GM12878 (cell line): ENCODE data around the gene RAB3C. TPM values are rescaled to one million over a fixed set of nuclear protein-coding genes. Genes with fewer than 3 reads are reported as not detected.

Source experiments
- ATF7 ChIP-seq: fragments of 450-650 bp; IDR thresholded peaks from 2 replicates; pipeline ENCODE4 v1.6.1; 2016; ENCODE audit warnings: low read depth, mild to moderate bottlenecking
- BACH1 ChIP-seq: fragments of 450-650 bp; IDR thresholded peaks from 2 replicates; pipeline ENCODE4 v1.6.1; 2017; ENCODE audit warnings: mild to moderate bottlenecking, borderline replicate concordance
- FOS ChIP-seq: IDR thresholded peaks from 3 replicates; pipeline ENCODE4 v1.6.1; 2011; ENCODE audit warnings: borderline replicate concordance; ENCODE audit not compliant: insufficient read length; ENCODE audit errors: extremely low read depth
- FOXM1 ChIP-seq: IDR thresholded peaks from 2 replicates; pipeline ENCODE4 v1.6.1; 2012; ENCODE audit warnings: low read depth, mild to moderate bottlenecking, inconsistent platforms, low read length, moderate library complexity
- GATAD2B ChIP-seq: fragments of 450-650 bp; conservative IDR thresholded peaks from 2 replicates; pipeline ENCODE4 v1.6.1; 2017; ENCODE audit warnings: low read depth, mild to moderate bottlenecking, moderate library complexity
- IKZF2 ChIP-seq, 2 experiments: fragments of 450-650 bp; IDR thresholded peaks; 2 replicates each; pipeline ENCODE4 v1.6.1; 2017; ENCODE audit warnings: mild to moderate bottlenecking in 2 of 2, moderate library complexity in 2 of 2
- JUND ChIP-seq: IDR thresholded peaks from 2 replicates; pipeline ENCODE4 v1.6.1; 2012; ENCODE audit warnings: low read depth, mild to moderate bottlenecking, low read length, improper control_type of control experiment, moderate library complexity
- KLF5 ChIP-seq: fragments of 450-650 bp; IDR thresholded peaks from 2 replicates; pipeline ENCODE4 v1.6.1; 2014; ENCODE audit warnings: mild to moderate bottlenecking; ENCODE audit not compliant: partially characterized antibody
- NRF1 ChIP-seq: conservative IDR thresholded peaks from 2 replicates; pipeline ENCODE4 v1.6.1; 2011; ENCODE audit warnings: mild to moderate bottlenecking, low read depth, low read length, improper control_type of control experiment
- PML ChIP-seq: IDR thresholded peaks from 2 replicates; pipeline ENCODE4 v1.6.1; 2012; ENCODE audit warnings: low read length, inconsistent platforms
- RAD51 ChIP-seq: fragments of 450-650 bp; IDR thresholded peaks from 2 replicates; pipeline ENCODE4 v1.6.1; 2016; ENCODE audit warnings: moderate library complexity, mild to moderate bottlenecking, inconsistent platforms
- RBBP5 ChIP-seq: fragments of 200-600 bp; sonication (generic); conservative IDR thresholded peaks from 2 replicates; pipeline ENCODE4 v1.6.1; 2016
- RELA ChIP-seq: fragments of 450-650 bp; IDR thresholded peaks from 2 replicates; pipeline ENCODE4 v1.8.0; 2014; ENCODE audit warnings: borderline replicate concordance; ENCODE audit not compliant: partially characterized antibody
- SIN3A ChIP-seq: IDR thresholded peaks from 2 replicates; pipeline ENCODE4 v1.6.1; 2012; ENCODE audit warnings: low read depth, low read length, improper control_type of control experiment
- SMAD5 ChIP-seq: IDR thresholded peaks from 2 replicates; pipeline ENCODE4 v1.6.1; 2016; ENCODE audit warnings: antibody characterized with exemption, low read depth
- ZNF217 ChIP-seq: fragments of 450-650 bp; IDR thresholded peaks from 2 replicates; pipeline ENCODE4 v1.6.1; 2017; ENCODE audit warnings: antibody characterized with exemption, mild to moderate bottlenecking
- ZNF274 ChIP-seq: IDR thresholded peaks from one replicate; pipeline ENCODE4 v1.8.0; 2011; ENCODE audit not compliant: insufficient read length, insufficient read depth
- polyA plus RNA-seq, 11 experiments: library from polyadenylated mRNA; depleted of rRNA in 4 of 11; unstranded in 6 of 11; stranded (reverse) in 5 of 11; fragments of >200 nt; fragmentation: Nextera tagmentation in 4 of 11; fragmentation: Illumina TruSeq in 1 of 11; extraction: Ambion mirVana in 4 of 11; extraction: Trizol in 1 of 11; gene quantifications; 1 replicate in 1 of 11; 2 replicates in 10 of 11; pipeline versions ENCODE4 v1.2.1 to v1.2.3, GENCODE V29; 2011 to 2016; ENCODE audit warnings: inconsistent platforms in 2 of 11, missing spikeins in 2 of 11, low read depth in 1 of 11
- total RNA-seq, 4 experiments: library from RNA; depleted of rRNA in 3 of 4; stranded (reverse); fragments of >200 nt in 3 of 4; fragmentation: Illumina TruSeq in 1 of 4; extraction: Trizol in 1 of 4; gene quantifications; 2 replicates each; pipeline versions ENCODE4 v1.2.1 to v1.2.3, GENCODE V29; 2013 to 2021
- TF ChIP-seq, protein P1 (sequence below): fragments of 450-650 bp; IDR thresholded peaks from 2 replicates; pipeline ENCODE4 v1.6.1; 2017; ENCODE audit warnings: mild to moderate bottlenecking, low read depth, inconsistent platforms; ENCODE audit not compliant: poor library complexity, severe bottlenecking
- TF ChIP-seq, protein P2 (sequence below): IDR thresholded peaks from 2 replicates; pipeline ENCODE4 v1.6.1; 2011; ENCODE audit warnings: low read depth, mild to moderate bottlenecking, low read length, moderate library complexity, borderline replicate concordance; ENCODE audit errors: extremely low read depth
- TF ChIP-seq, protein P3 (sequence below): fragments of 450-650 bp; formaldehyde crosslinking; IDR thresholded peaks from 2 replicates; pipeline ENCODE4 v1.5.0; 2022; ENCODE audit warnings: mild to moderate bottlenecking, missing genetic modification characterization
- TF ChIP-seq, protein P4 (sequence below): fragments of 450-650 bp; IDR thresholded peaks from 2 replicates; pipeline ENCODE4 v1.6.1; 2017; ENCODE audit warnings: mild to moderate bottlenecking, moderate library complexity

The RAB3C gene
- total and polyA plus RNA-seq, 10 of the 15 experiments (the other 5 are each of a cell fraction or from before 2014, with no cell fraction given), result not detected

DNA sequence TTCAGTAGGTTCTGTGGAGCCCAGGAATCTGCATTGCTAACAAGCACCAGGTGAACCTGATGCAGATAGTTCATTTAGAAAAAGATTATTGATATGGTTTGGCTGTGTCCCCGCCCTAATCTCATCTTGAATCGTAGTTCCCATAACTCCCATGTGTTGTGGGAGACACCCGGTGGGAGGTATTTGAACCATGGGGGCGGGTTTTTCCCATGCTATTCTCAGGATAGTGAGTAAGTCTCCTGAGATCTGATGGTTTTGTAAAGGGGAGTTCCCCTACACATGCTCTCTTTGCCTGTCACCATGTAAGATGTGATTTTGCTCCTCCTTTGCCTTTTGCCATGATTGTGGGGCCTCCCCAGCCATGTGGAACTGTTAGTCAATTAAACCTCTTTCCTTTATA is 212.0 kb downstream of the RAB3C start (continued):
- TF ChIP-seq, protein P1, sequence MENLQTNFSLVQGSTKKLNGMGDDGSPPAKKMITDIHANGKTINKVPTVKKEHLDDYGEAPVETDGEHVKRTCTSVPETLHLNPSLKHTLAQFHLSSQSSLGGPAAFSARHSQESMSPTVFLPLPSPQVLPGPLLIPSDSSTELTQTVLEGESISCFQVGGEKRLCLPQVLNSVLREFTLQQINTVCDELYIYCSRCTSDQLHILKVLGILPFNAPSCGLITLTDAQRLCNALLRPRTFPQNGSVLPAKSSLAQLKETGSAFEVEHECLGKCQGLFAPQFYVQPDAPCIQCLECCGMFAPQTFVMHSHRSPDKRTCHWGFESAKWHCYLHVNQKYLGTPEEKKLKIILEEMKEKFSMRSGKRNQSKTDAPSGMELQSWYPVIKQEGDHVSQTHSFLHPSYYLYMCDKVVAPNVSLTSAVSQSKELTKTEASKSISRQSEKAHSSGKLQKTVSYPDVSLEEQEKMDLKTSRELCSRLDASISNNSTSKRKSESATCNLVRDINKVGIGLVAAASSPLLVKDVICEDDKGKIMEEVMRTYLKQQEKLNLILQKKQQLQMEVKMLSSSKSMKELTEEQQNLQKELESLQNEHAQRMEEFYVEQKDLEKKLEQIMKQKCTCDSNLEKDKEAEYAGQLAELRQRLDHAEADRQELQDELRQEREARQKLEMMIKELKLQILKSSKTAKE, result no peak
- TF ChIP-seq, protein P2, sequence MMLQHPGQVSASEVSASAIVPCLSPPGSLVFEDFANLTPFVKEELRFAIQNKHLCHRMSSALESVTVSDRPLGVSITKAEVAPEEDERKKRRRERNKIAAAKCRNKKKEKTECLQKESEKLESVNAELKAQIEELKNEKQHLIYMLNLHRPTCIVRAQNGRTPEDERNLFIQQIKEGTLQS, result no peak
- no peak for TF ChIP-seq JUND
- TF ChIP-seq PML, result no peak
- TF ChIP-seq IKZF2 (IDR thresholded peaks at IDR 0.05), result peak; percentile 24 to 46; a peak in 2 of 4 replicates
- TF ChIP-seq KLF5, result no peak
- TF ChIP-seq ATF7, result peak; percentile 16; the same call in 1 of the 2 replicates
- TF ChIP-seq, protein P3, sequence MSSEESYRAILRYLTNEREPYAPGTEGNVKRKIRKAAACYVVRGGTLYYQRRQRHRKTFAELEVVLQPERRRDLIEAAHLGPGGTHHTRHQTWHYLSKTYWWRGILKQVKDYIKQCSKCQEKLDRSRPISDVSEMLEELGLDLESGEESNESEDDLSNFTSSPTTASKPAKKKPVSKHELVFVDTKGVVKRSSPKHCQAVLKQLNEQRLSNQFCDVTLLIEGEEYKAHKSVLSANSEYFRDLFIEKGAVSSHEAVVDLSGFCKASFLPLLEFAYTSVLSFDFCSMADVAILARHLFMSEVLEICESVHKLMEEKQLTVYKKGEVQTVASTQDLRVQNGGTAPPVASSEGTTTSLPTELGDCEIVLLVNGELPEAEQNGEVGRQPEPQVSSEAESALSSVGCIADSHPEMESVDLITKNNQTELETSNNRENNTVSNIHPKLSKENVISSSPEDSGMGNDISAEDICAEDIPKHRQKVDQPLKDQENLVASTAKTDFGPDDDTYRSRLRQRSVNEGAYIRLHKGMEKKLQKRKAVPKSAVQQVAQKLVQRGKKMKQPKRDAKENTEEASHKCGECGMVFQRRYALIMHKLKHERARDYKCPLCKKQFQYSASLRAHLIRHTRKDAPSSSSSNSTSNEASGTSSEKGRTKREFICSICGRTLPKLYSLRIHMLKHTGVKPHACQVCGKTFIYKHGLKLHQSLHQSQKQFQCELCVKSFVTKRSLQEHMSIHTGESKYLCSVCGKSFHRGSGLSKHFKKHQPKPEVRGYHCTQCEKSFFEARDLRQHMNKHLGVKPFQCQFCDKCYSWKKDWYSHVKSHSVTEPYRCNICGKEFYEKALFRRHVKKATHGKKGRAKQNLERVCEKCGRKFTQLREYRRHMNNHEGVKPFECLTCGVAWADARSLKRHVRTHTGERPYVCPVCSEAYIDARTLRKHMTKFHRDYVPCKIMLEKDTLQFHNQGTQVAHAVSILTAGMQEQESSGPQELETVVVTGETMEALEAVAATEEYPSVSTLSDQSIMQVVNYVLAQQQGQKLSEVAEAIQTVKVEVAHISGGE (CRISPR knock-in tag), result no peak
- TF ChIP-seq ZNF217, result no peak; the same call in 1 of the 2 replicates
- TF ChIP-seq NRF1, result no peak
- 0 out of 2 replicates have a peak, but pooled peaks have one; percentile 21 for TF ChIP-seq BACH1
- no peak for TF ChIP-seq SMAD5
- TF ChIP-seq, protein P4, sequence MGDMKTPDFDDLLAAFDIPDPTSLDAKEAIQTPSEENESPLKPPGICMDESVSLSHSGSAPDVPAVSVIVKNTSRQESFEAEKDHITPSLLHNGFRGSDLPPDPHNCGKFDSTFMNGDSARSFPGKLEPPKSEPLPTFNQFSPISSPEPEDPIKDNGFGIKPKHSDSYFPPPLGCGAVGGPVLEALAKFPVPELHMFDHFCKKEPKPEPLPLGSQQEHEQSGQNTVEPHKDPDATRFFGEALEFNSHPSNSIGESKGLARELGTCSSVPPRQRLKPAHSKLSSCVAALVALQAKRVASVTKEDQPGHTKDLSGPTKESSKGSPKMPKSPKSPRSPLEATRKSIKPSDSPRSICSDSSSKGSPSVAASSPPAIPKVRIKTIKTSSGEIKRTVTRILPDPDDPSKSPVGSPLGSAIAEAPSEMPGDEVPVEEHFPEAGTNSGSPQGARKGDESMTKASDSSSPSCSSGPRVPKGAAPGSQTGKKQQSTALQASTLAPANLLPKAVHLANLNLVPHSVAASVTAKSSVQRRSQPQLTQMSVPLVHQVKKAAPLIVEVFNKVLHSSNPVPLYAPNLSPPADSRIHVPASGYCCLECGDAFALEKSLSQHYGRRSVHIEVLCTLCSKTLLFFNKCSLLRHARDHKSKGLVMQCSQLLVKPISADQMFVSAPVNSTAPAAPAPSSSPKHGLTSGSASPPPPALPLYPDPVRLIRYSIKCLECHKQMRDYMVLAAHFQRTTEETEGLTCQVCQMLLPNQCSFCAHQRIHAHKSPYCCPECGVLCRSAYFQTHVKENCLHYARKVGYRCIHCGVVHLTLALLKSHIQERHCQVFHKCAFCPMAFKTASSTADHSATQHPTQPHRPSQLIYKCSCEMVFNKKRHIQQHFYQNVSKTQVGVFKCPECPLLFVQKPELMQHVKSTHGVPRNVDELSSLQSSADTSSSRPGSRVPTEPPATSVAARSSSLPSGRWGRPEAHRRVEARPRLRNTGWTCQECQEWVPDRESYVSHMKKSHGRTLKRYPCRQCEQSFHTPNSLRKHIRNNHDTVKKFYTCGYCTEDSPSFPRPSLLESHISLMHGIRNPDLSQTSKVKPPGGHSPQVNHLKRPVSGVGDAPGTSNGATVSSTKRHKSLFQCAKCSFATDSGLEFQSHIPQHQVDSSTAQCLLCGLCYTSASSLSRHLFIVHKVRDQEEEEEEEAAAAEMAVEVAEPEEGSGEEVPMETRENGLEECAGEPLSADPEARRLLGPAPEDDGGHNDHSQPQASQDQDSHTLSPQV, result no peak
- no peak for TF ChIP-seq FOS
- TF ChIP-seq RELA, result peak; percentile 43
- peak; percentile 81 for TF ChIP-seq GATAD2B
- TF ChIP-seq SIN3A, result no peak
- TF ChIP-seq FOXM1, result no peak
- no peak for TF ChIP-seq ZNF274
- no peak for TF ChIP-seq RAD51
- no peak for TF ChIP-seq RBBP5
